GM21423 (cell line): ENCODE data around the gene KPNA6.

Experiments used
- ATAC-seq: cut with Tn5 transposase; IDR thresholded peaks from one replicate; pipeline ENCODE4 v1.9.1; 2021; ENCODE audit warnings: mild to moderate bottlenecking, moderate library complexity; ENCODE audit not compliant: unreplicated experiment

Gene KPNA6

GRCh38 chr1:32186077-32186476, 78.2 kb downstream of the KPNA6 start:
- no peak for ATAC-seq

GRCh38 chr1:32186491-32186890, 78.6 kb downstream of the KPNA6 start:
- no peak for ATAC-seq

GRCh38 chr1:32187850-32188249, 80.0 kb downstream of the KPNA6 start:
- ATAC-seq = no peak

- no peak for ATAC-seq
Observed at GRCh38 chr1:32192220-32192948, 84.5 kb downstream of the KPNA6 start.

- no peak for ATAC-seq
Observed at GRCh38 chr1:32194984-32195383, 87.1 kb downstream of the KPNA6 start.

- ATAC-seq = no peak
Observed at GRCh38 chr1:32195531-32195930, 87.7 kb downstream of the KPNA6 start.

- no peak for ATAC-seq
Observed at GRCh38 chr1:32195972-32196823, 88.3 kb downstream of the KPNA6 start.

- no peak for ATAC-seq
Observed at GRCh38 chr1:32197074-32197473, 89.2 kb downstream of the KPNA6 start.

- no peak for ATAC-seq
Observed at GRCh38 chr1:32197837-32198236, 90.0 kb downstream of the KPNA6 start.

GRCh38 chr1:32198237-32199042, 90.6 kb downstream of the KPNA6 start:
- ATAC-seq = no peak

GRCh38 chr1:32199043-32199716, 91.3 kb downstream of the KPNA6 start:
- ATAC-seq = no peak

GRCh38 chr1:32199717-32200072, 91.8 kb downstream of the KPNA6 start:
- no peak for ATAC-seq

GRCh38 chr1:32200226-32201010, 92.6 kb downstream of the KPNA6 start, which contains the start of gene CCDC28B:
TSS of gene CCDC28B (plus strand) at chr1:32200595. CDS start at chr1:32201936, 1,341 bp downstream.
- no peak for ATAC-seq

- peak; percentile 33 for ATAC-seq
Observed at GRCh38 chr1:32201011-32201855, 93.4 kb downstream of the KPNA6 start.

- ATAC-seq = no peak
Observed at GRCh38 chr1:32204943-32205361, 97.1 kb downstream of the KPNA6 start.

GRCh38 chr1:32205401-32206370, 97.8 kb downstream of the KPNA6 start, which contains the start of gene IQCC:
TSS of gene IQCC (plus strand) at chr1:32205671. CDS start at chr1:32205682, 11 bp downstream.
- peak; percentile 43 for ATAC-seq

GRCh38 chr1:32208469-32208868, 100.6 kb downstream of the KPNA6 start:
- no peak for ATAC-seq

- ATAC-seq = no peak
Observed at GRCh38 chr1:32208891-32209328, 101.1 kb downstream of the KPNA6 start, which contains the start of gene DCDC2B. TSS of gene DCDC2B (plus strand) at chr1:32209089. CDS start at chr1:32209094, 5 bp downstream.
